Mesodermal cell (in vitro differentiated cells): ENCODE measurements around the gene FHOD3.

Experiments used
- H3K27ac ChIP-seq: 2 replicates; pipeline ENCODE4 v1.7.0; 2013; ENCODE audit warnings: mild to moderate bottlenecking, low read depth, low read length, moderate library complexity; ENCODE audit not compliant: severe bottlenecking
- H3K36me3 ChIP-seq: 2 replicates; pipeline ENCODE4 v1.7.1; 2013; ENCODE audit warnings: mild to moderate bottlenecking, low read length, moderate library complexity; ENCODE audit not compliant: control insufficient read depth, insufficient read depth
- H3K4me1 ChIP-seq: one replicate; pipeline ENCODE4 v1.7.1; 2013; ENCODE audit warnings: mild to moderate bottlenecking, low read length; ENCODE audit not compliant: insufficient read depth, control insufficient read depth, poor library complexity, severe bottlenecking
- H3K4me3 ChIP-seq: 2 replicates; pipeline ENCODE4 v1.7.0; 2013; ENCODE audit warnings: low read length, control low read depth, mild to moderate bottlenecking; ENCODE audit not compliant: insufficient read depth, poor library complexity, severe bottlenecking; ENCODE audit errors: extremely low read depth
- H3K9me3 ChIP-seq: 2 replicates; pipeline ENCODE4 v1.7.1; 2013; ENCODE audit warnings: mild to moderate bottlenecking, low read length, moderate library complexity; ENCODE audit not compliant: control insufficient read depth
- WGBS, 2 experiments: methylation state at CpG; one replicate each; pipeline ENCODE4 v1.1.5; 2013; ENCODE audit warnings: missing lambda C conversion rate in 2 of 2; ENCODE audit not compliant: insufficient coverage in 2 of 2; 5-methylcytosine and 5-hydroxymethylcytosine counted together

FHOD3 gene

GRCh38 chr18:36366994-36367839 is 69.7 kb downstream of the FHOD3 start:
- Histone ChIP-seq H3K4me3 (no peak overlapping the region), H3K4me1 (no peaks in the 10 kb centered on the region), H3K27ac (no peak overlapping the region), H3K9me3 (peaks cover 4% of the 10 kb centered on the region), H3K36me3 (no peaks in the 10 kb centered on the region)
- 91 to 97% methylated on average over 5 to 8 of the region's 8 CpGs for WGBS, 2 experiments

DNA sequence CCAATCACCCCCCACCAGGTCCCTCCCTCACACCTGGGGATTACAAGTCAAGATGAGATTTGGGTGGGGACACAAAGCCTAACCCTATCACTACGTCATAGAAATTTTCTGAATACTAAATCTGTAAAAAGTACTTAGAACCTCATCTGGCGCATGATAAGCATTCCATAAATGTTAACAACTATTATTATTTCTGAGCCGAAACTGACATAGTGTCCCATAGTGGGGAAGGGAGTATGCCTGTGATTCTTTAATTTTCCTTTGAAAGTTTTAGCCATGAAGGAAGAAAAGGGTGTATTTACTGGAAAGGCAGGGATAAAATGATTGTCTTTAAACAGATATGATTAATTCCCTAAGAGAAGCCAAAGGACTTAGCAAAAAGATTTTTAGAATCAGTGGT is 71.4 kb downstream of the FHOD3 start:
- Histone ChIP-seq H3K4me3 (no peak overlapping the region), H3K4me1 (no peaks in the 10 kb centered on the region), H3K9me3 (no peaks in the 10 kb centered on the region), H3K36me3 (no peaks in the 10 kb centered on the region), H3K27ac (no peak overlapping the region)
- no CpG with 5 or more reads among the region's 3 CpGs for WGBS, 2 experiments

DNA sequence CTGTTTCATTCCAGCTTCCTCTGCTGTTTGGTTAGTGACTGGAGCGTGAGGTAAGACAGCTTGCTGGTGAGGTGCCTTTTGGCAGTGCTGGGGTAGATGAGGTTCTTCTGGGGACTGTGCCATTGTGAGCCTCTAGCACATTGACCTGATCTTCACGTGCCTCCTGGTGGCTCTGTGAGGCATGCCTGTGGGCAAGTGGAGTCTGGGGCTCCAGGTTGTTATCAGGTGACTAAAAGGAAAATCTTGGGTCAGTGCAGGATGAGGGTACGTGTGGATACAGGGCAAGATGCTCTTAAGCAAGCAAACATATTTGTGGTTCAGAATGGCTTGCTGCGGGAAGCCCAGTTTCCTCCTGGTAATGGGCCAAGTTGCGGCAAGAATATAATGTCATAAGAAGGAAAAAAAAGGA is 75.4 kb downstream of the FHOD3 start:
- no peak overlapping the region for H3K27ac ChIP-seq
- H3K9me3 ChIP-seq: no peaks in the 10 kb centered on the region
- no peak overlapping the region for H3K4me3 ChIP-seq
- no peaks in the 10 kb centered on the region for H3K4me1 ChIP-seq
- WGBS, 2 experiments: 75 to 93% methylated on average over 3 to 5 of the region's 5 CpGs
- no peaks in the 10 kb centered on the region for H3K36me3 ChIP-seq

- H3K36me3 ChIP-seq: no peaks in the 10 kb centered on the region
- no peaks in the 10 kb centered on the region for H3K4me1 ChIP-seq
- H3K4me3 ChIP-seq: no peak overlapping the region
- H3K9me3 ChIP-seq: no peaks in the 10 kb centered on the region
- WGBS, 2 experiments: no CpG with 5 or more reads among the region's 3 CpGs
- no peak overlapping the region for H3K27ac ChIP-seq
Observed at GRCh38 chr18:36374262-36374661, 76.7 kb downstream of the FHOD3 start.

DNA sequence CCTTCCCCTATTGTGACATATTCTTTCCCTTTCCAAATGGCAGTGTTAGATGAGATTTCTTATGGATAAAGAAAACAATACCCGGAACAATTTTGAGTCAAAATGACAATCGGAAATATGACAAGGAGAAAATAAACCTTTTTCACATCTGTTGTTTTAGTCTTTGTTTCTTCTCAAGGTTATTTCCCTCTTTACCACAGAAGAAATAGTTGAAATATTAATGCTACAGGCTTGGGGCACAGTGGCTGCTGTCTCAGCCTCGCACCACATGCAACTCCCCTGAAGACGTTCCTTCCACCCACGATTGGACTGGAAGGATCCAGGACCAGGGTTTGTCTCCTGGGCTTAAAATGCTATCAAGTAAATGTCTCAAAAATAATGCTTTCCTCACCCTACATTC is 77.6 kb downstream of the FHOD3 start:
- WGBS, 2 experiments: 88 to 96% methylated on average over 3 of the region's 5 CpGs
- Histone ChIP-seq H3K27ac (no peak overlapping the region), H3K9me3 (no peaks in the 10 kb centered on the region), H3K36me3 (no peaks in the 10 kb centered on the region), H3K4me3 (no peak overlapping the region), H3K4me1 (no peaks in the 10 kb centered on the region)

GRCh38 chr18:36376361-36376760 is 78.8 kb downstream of the FHOD3 start:
- Histone ChIP-seq H3K4me3 (no peak overlapping the region), H3K27ac (no peak overlapping the region), H3K36me3 (no peaks in the 10 kb centered on the region), H3K9me3 (no peaks in the 10 kb centered on the region), H3K4me1 (peaks cover 2% of the 10 kb centered on the region)
- 88% methylated on average over 1 of the region's 1 CpG; no CpG with 5 or more reads in 1 of the 2 experiments for WGBS, 2 experiments

DNA sequence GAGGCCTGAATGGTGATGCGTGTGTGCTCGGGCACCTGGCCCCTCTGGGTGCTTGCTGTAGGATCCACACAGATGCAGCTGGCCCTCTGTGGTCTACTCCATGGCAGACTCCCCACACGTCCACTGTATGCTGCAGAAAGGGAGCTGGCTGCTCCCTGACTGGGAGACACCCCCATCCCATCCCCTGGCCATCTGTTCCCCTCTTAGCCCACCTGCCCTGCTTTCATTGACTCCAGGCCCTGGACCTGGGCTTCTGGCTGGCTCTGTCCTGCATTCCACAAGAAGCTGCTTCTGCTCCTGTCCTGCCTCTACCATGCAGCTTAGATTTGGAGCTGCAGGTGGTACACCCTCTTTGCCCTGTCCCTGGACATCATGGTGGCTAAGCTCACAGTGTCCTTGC is 80.1 kb downstream of the FHOD3 start:
- H3K27ac ChIP-seq: no peak overlapping the region
- no peak overlapping the region for H3K4me3 ChIP-seq
- H3K4me1 ChIP-seq: peaks cover 4% of the 10 kb centered on the region
- no peaks in the 10 kb centered on the region for H3K36me3 ChIP-seq
- 90 to 100% methylated on average over 1 to 3 of the region's 3 CpGs for WGBS, 2 experiments
- H3K9me3 ChIP-seq: no peaks in the 10 kb centered on the region

GRCh38 chr18:36378205-36378604 is 80.7 kb downstream of the FHOD3 start:
- H3K4me1 ChIP-seq: peaks cover 4% of the 10 kb centered on the region
- 83% methylated on average over 1 of the region's 2 CpGs; no CpG with 5 or more reads in 1 of the 2 experiments for WGBS, 2 experiments
- no peaks in the 10 kb centered on the region for H3K9me3 ChIP-seq
- H3K4me3 ChIP-seq: no peak overlapping the region
- H3K36me3 ChIP-seq: no peaks in the 10 kb centered on the region
- H3K27ac ChIP-seq: no peak overlapping the region

- Histone ChIP-seq H3K4me1 (peaks cover 4% of the 10 kb centered on the region), H3K9me3 (no peaks in the 10 kb centered on the region), H3K36me3 (no peaks in the 10 kb centered on the region), H3K4me3 (no peak overlapping the region), H3K27ac (no peak overlapping the region)
- whole genome bisulfite sequencing, 2 experiments: 100% methylated on average over 1 of the region's 2 CpGs; no CpG with 5 or more reads in 1 of the 2 experiments
Observed at GRCh38 chr18:36379435-36379984, 82.0 kb downstream of the FHOD3 start.

GRCh38 chr18:36380173-36380827 is 82.8 kb downstream of the FHOD3 start:
- H3K4me3 ChIP-seq: no peak overlapping the region
- H3K36me3 ChIP-seq: no peaks in the 10 kb centered on the region
- no peak overlapping the region for H3K27ac ChIP-seq
- peaks cover 4% of the 10 kb centered on the region for H3K4me1 ChIP-seq
- H3K9me3 ChIP-seq: no peaks in the 10 kb centered on the region
- 79 to 100% methylated on average over 1 to 2 of the region's 3 CpGs for WGBS, 2 experiments
